ENCODE results near the gene CPTP.
A peak's percentile ranks its signal among the peaks of the same experiment; 100 is the strongest.
"Not testable (repeated sequence)": the region's sequence is repeated elsewhere in the genome, so short reads cannot be mapped to it uniquely, and the experiment has no call there.

CPTP gene

DNA sequence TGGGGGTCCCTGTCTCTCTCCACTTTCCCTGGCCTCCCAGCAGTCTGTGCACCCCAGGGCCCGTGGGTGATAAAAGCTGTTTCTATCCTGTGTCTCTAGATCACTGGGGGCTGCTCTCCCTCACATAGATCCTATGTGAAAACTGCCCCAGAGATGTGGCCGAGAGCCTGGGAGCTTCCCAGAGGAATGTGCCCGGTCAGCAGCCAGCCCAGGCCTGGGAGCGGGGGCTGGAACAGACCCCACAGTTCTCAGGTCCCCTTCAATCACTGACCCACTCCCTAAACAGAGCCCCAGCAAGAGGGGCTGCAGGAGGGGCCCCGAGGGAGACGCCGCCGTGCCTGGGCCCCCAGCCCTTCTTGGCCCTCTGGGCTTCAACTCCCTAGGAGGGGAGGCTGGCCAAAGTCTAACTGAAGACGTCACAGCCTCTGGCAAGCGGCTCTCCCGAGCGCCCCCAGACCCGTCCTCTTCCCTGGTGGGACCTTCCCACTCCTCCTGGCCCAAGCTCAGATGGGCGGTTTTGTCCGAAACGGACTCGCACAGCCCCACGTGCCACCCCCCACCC, 33.4 kb downstream of the CPTP start:
- Histone ChIP-seq H3K9ac (ENCODE audit: low read depth, low read length) (peak overlapping the region; percentile 64), H3K4me1 (ENCODE audit: insufficient read depth, low read length) (peaks cover 22% of the 10 kb centered on the region), H3K9me3 (ENCODE audit: control insufficient read depth, insufficient read depth, low read length) (no peaks in the 10 kb centered on the region), H3K36me3 (ENCODE audit: insufficient read depth, low read length) (no peaks in the 10 kb centered on the region)

DNA sequence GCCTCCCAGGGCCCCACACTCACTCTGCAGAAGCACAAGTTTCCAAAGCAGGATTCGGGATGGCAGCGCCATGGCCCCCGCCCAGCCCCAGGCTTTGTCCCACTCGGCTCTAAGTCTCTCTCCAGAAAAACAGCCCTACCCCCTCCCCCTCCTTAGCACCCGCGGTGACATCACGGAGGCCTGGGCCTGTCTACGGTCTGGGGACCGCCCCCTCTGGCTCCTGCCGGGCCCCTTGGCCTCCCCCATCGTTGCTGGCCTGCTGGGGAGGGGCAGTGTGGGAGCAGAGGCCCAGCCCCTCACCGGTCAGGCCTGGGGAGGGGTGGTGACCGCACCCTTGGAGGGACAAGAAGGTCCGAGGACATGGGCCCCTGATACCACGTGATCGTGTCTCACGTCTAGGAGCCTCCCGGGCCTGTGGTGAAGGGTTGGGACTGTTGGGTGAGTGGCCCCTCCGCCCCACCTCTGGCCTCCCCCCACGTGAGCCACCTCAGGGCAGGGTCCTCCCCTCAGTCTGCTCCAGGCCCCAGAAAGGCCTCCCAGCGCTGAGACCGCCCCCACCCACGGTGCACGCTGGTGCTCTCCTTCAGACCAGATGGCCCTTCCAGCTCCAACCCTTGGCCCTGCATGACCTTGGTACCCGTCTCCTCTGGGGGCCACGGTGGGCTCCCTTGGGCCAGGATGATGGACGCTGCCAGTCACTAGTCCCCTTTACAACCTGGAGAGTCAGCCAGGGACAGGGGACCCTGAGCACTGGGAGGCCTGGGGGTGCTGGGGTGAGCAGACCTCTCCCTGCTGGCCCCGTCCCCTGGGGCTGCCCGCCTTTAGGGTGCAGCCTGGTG, 34.0 kb downstream of the CPTP start, which contains the start of gene MXRA8:
Gene MXRA8, minus strand, starts transcription at position 123 of the 839 bp plus-strand sequence. Its CDS starts 51 bp downstream, at position 72.
- H3K4me1 ChIP-seq (ENCODE audit: insufficient read depth, low read length): peaks cover 22% of the 10 kb centered on the region
- H3K9me3 ChIP-seq (ENCODE audit: control insufficient read depth, insufficient read depth, low read length): no peaks in the 10 kb centered on the region
- peak within 1 kb of the TSS; percentile 64 for H3K9ac ChIP-seq (ENCODE audit: low read depth, low read length)
- no peaks in the 10 kb centered on the region for H3K36me3 ChIP-seq (ENCODE audit: insufficient read depth, low read length)

DNA sequence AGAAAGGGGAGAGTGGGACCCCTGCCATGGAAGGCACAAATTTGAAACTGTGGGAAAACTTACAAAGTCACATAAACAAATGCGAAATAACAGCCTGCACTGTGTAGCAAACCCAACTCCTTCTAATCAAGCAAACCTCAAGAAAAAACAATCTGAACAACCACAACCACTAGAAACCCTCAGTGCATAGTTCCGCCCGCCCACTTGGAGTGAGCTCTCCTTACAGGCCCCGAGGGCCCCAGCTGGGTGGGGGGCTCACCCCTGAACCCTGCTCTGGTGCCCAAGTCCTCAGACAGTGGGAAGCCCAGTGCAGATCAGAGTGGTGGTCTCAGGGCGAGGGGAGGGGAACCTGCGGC, 34.7 kb downstream of the CPTP start:
- H3K9me3 ChIP-seq (ENCODE audit: control insufficient read depth, insufficient read depth, low read length): no peaks in the 10 kb centered on the region
- H3K36me3 ChIP-seq (ENCODE audit: insufficient read depth, low read length): no peaks in the 10 kb centered on the region
- peaks cover 22% of the 10 kb centered on the region for H3K4me1 ChIP-seq (ENCODE audit: insufficient read depth, low read length)
- H3K9ac ChIP-seq (ENCODE audit: low read depth, low read length): no peak overlapping the region

DNA sequence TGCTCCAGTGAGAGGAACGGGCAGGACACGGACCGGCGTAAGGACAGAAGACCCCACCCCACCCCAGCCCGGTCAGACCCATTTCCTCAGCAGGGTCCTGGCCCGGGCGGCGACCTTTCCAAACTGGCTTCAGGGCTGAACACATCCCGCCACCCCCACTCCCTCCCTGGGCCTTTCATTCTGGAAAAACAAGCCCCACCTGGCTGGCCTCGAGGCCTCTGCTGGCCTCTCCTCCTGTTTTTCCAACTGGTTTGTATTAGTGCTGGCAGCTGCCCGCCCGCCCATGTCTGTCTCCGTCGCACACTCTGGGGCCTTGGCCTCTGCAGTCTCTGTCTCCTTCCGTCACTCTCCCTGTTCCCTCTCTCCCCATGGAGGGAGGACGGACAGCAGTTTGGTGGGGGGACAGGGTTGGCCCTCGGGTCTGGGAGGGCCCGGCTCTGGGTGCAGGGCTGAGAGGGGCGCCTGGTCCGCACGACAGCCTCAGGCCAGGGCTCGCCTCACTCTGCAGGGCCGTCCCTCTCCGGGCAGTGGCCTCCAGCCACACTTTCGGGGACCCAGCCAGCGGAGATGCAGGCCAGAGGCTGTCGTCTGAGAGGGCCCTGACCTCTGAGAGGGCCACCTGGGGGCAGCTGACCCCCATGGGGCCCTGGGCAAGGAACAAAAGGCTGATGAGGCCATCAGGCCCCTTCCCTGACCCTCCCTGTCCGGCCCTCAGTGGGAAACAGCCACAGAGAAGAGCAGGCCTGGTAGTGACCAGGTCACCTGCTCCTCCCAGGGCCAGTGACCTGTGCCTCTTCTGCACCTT, 35.3 kb downstream of the CPTP start:
- Histone ChIP-seq H3K9ac (ENCODE audit: low read depth, low read length) (no peak overlapping the region), H3K9me3 (ENCODE audit: control insufficient read depth, insufficient read depth, low read length) (no peaks in the 10 kb centered on the region), H3K4me1 (ENCODE audit: insufficient read depth, low read length) (peaks cover 22% of the 10 kb centered on the region), H3K36me3 (ENCODE audit: insufficient read depth, low read length) (no peaks in the 10 kb centered on the region)

DNA sequence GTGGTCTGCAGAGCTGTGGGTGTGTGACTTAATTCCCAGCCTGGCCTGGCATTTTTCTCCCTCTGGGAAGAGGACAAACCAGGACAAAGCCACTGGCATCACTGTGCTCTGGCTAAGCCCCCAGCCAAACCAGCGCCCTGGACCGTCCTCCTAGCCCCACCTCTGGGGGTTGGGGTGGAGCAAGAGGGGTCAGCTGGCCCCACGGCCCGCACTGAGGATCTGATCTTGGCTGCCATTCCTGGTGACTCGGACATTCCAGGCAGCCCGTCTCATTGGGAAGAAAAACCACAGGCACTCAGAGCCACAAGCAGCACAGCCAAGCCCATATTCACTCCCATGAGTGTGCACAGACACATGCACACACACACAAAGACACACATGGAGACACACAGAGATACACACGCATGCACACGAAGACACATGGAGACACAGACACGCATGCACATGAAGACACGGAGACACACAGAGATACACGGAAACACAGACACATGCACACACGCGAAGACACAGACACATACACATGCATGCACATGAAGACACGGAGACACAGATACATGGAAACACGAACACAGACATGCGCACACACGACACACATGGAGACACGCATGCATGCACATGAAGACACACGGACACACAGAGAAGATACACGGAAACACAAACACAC, 36.0 kb downstream of the CPTP start:
- Histone ChIP-seq H3K9me3 (ENCODE audit: control insufficient read depth, insufficient read depth, low read length) (no peaks in the 10 kb centered on the region), H3K4me1 (ENCODE audit: insufficient read depth, low read length) (peaks cover 22% of the 10 kb centered on the region), H3K9ac (ENCODE audit: low read depth, low read length) (no peak overlapping the region), H3K36me3 (ENCODE audit: insufficient read depth, low read length) (no peaks in the 10 kb centered on the region)

DNA sequence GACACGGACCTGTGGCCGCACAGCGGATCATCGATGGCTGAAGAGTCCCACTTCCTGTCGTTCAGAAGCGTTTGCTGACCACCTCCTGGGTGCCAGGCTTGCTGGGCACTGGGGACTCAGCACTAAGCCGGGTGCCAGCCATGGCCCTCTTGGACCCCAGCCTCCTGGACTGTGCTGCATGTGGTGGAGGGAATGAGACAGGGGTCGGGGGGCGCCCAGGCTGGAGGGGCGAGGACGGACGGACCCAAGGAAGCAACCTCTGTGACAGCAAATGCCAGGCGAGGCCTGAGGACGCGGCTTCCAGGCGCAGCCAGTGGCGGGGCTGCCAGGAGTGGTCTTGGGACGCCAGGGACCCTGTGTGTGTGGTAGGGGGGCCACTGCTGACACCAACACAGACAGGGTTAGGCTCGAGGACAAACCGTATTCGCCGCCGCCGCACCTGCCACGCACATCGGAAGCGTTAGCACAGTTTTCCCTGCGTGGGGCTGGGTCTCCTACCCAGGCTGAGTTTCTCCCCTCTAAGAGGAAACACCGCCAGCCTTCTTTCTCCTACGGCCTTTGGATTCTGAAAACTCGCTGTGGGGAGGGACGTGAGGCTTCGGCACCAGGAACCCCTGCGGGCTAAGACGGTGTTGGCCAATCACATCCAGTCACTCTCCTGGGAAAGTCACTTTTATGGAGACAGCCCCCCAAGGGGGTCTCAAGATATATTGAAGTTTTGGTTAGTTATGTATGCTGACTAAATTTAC, 36.8 kb downstream of the CPTP start:
- Histone ChIP-seq H3K9me3 (ENCODE audit: control insufficient read depth, insufficient read depth, low read length) (no peaks in the 10 kb centered on the region; the same call in 1 of the 2 replicates), H3K36me3 (ENCODE audit: insufficient read depth, low read length) (no peaks in the 10 kb centered on the region), H3K4me1 (ENCODE audit: insufficient read depth, low read length) (peaks cover 22% of the 10 kb centered on the region), H3K9ac (ENCODE audit: low read depth, low read length) (no peak overlapping the region)

DNA sequence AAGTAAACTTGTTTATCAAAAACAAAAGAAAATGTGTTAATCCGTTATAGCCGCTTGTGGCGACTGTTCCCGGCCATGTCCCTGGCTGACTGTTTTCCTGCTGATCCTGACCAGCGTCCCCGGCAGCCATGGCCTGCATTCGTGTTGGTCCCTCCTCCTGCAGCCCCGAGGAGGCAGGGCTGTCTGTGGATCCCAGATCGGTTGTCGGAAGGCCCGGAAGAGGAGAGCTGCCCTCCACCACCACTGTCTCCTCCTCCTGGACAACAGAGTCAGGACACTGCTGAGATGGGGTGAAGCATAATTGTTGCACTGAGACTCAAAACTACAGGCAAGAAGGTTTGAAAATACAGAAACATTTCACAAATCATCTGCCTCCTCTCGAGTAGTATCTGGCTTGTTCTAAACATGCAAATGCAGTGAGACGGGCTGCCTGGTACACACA, 37.4 kb downstream of the CPTP start:
- H3K9ac ChIP-seq (ENCODE audit: low read depth, low read length): no peak overlapping the region
- peaks cover 22% of the 10 kb centered on the region for H3K4me1 ChIP-seq (ENCODE audit: insufficient read depth, low read length)
- H3K36me3 ChIP-seq (ENCODE audit: insufficient read depth, low read length): no peaks in the 10 kb centered on the region
- H3K9me3 ChIP-seq (ENCODE audit: control insufficient read depth, insufficient read depth, low read length): no peaks in the 10 kb centered on the region; the same call in none of the 2 replicates

DNA sequence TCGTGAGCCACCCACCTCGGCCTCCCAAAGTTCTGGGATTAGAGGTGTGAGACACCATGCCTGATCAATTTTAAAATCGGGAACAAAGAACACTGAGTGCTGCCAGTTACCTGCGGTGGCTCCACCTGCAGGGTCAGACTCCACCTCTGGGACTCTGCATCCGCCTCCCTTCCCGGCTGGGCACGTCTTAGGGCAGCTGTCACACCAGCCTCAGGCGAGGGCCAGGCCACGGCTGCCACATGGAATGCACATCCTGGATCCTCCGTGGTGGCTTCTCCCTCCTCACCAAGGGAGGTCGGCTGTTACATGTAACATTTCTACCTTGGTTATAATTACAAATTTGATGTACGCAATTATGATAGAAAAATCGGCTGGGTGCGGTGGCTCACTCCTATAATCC, 39.7 kb downstream of the CPTP start:
- Histone ChIP-seq H3K9ac (ENCODE audit: low read depth, low read length) (no peak overlapping the region), H3K9me3 (ENCODE audit: control insufficient read depth, insufficient read depth, low read length) (no peaks in the 10 kb centered on the region; the same call in none of the 2 replicates), H3K36me3 (ENCODE audit: insufficient read depth, low read length) (no peaks in the 10 kb centered on the region), H3K4me1 (ENCODE audit: insufficient read depth, low read length) (peaks cover 15% of the 10 kb centered on the region)

DNA sequence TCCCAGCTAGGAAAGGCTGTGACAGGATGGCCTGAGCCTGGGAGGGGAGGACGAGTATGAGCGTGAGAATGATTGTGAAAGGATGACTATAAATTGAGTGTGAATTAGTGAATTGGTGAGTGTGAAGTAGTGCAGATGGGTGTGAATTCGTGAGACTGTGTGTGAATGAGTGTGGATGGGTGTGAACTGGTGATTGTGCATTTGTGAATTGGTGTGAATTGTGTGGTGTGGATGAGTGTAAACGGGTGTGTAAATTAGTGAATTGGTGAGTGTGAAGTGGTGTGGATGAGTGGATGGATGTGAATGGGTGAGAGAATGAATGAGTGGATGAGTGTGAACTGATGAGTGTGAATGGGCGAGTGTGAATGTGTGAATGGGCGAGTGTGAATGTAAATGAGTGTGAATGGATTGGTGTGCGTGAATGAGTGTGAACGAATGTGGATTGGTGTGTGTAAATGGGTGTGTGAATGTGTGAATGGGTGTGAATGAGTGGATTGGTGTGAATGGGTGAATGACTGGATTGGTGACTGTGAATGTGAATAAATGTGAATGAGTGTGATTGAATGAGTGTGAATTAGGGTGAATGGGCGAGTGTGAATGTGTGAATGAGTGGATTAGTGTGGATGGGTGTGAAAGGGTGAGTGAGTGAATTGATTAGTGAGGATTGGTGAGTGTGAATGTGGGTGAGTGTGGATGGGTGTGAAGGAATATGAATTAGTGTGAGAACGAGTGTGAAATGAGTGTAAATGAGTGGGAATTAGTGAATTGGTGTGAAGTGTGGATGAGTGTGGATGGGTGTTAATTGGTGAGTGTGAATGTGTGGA, 41.5 kb downstream of the CPTP start:
- Histone ChIP-seq H3K9ac (ENCODE audit: low read depth, low read length) (no peak overlapping the region), H3K4me1 (ENCODE audit: insufficient read depth, low read length) (peaks cover 2% of the 10 kb centered on the region), H3K9me3 (ENCODE audit: control insufficient read depth, insufficient read depth, low read length) (no peaks in the 10 kb centered on the region; the same call in none of the 2 replicates), H3K36me3 (ENCODE audit: insufficient read depth, low read length) (no peaks in the 10 kb centered on the region)

DNA sequence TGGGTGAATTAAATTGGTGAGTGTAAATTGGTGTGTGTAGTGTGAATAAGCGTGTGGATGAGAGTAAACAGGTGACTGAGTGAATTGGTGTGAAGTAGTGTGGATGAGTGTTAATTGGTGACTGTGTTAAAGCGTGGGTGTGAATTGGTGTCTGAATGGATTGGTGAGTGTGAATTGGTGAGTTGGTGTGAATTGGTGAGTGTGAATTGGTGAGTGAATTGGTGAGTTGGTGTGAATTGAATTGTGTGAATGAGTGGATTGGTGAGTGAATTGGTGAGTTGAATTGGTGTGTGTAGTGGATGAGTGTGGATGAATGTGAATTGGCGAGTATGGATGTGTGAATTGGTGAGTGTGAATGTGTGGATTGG, 42.1 kb downstream of the CPTP start:
- no peaks in the 10 kb centered on the region; the same call in 1 of the 2 replicates for H3K4me1 ChIP-seq (ENCODE audit: insufficient read depth, low read length)
- H3K9ac ChIP-seq (ENCODE audit: low read depth, low read length): no peak overlapping the region
- H3K36me3 ChIP-seq (ENCODE audit: insufficient read depth, low read length): no peaks in the 10 kb centered on the region
- H3K9me3 ChIP-seq (ENCODE audit: control insufficient read depth, insufficient read depth, low read length): no peaks in the 10 kb centered on the region; the same call in none of the 2 replicates

DNA sequence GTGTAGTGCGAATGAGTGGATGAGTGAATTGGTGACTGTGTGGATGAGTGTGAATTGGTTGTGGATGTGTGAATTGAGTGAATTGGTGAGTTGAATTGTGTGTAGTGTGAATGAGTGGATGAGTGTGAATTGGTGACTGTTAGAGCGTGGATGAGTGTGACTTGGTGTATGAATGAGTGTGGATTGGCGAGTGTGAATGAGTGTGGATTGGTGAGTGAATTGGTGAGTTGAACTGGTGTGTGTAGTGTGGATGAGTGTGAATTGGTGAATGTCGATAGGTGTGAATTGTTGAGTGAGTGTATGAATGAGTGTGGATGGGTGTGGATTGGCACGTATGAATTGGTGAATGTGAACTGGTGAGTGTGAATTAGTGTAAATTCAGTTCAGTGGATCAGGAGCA, 42.7 kb downstream of the CPTP start:
- Histone ChIP-seq H3K4me1 (ENCODE audit: insufficient read depth, low read length) (no peaks in the 10 kb centered on the region), H3K36me3 (ENCODE audit: insufficient read depth, low read length) (no peaks in the 10 kb centered on the region), H3K9ac (ENCODE audit: low read depth, low read length) (no peak overlapping the region), H3K9me3 (ENCODE audit: control insufficient read depth, insufficient read depth, low read length) (no peaks in the 10 kb centered on the region; the same call in none of the 2 replicates)

DNA sequence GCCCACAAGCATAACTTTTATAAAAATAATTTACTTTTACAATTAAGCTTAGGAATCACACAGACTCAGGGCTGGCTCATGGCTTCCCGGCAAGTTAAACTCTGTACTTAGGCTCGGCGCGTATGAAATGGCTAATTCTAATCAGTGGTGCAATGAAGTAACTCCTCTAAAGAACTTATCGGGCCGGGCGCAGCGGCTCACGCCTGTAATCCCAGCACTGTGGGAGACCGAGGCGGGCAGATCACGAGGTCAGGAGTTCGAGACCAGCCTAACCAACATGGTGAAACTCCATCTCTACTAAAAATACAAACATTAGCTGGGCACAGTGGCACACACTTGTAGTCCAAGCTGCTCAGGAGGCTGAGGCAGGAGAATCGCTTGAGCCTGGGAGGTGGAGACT, 45.5 kb downstream of the CPTP start:
- not testable (repeated sequence) for H3K4me1 ChIP-seq (ENCODE audit: insufficient read depth, low read length); H3K9me3 ChIP-seq (ENCODE audit: control insufficient read depth, insufficient read depth, low read length); H3K36me3 ChIP-seq (ENCODE audit: insufficient read depth, low read length); H3K9ac ChIP-seq (ENCODE audit: low read depth, low read length)

DNA sequence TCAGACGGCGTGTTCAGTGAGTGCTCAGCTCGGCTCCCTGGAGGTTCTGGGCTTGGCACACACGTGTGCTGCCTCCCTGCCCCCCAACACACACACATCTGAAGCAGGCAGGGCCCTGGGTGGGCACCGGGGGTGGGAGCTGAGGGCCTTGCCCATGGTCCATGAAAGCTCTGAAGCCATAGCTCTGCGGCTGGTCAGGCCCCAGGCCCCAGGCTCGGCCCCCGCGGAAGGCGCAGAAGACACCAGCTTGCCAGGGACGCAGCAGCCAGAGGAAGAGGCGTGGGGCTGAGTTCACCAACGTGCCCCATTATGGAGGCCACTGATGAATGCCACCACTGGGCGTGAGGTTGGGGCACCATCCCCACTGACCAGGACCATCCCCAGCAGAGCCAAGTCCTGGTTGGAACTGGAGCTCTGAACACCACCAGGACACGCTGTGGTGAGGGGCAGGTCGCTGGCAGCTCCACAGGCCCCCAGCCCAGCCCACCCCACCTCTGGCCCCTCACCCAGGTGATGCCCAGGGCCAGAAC, 46.2 kb downstream of the CPTP start:
- Histone ChIP-seq H3K36me3 (ENCODE audit: insufficient read depth, low read length) (no peaks in the 10 kb centered on the region), H3K9me3 (ENCODE audit: control insufficient read depth, insufficient read depth, low read length) (no peaks in the 10 kb centered on the region; the same call in none of the 2 replicates), H3K9ac (ENCODE audit: low read depth, low read length) (no peak overlapping the region), H3K4me1 (ENCODE audit: insufficient read depth, low read length) (no peaks in the 10 kb centered on the region)

Data from ES-I3 (cell line).